G401.6 (cell line): ENCODE measurements around the gene MPPED1.

Experiments used
- FAIRE-seq: peaks from 2 replicates; lab custom pipeline; 2012; peaks lifted over from hg19 to GRCh38; lab: Jason Lieb, UNC

The MPPED1 gene

GRCh38 chr22:43501878-43502277, 90.1 kb downstream of the MPPED1 start:
- no peak for FAIRE-seq

- FAIRE-seq = no peak
Observed at GRCh38 chr22:43502306-43502874, 90.6 kb downstream of the MPPED1 start.

DNA sequence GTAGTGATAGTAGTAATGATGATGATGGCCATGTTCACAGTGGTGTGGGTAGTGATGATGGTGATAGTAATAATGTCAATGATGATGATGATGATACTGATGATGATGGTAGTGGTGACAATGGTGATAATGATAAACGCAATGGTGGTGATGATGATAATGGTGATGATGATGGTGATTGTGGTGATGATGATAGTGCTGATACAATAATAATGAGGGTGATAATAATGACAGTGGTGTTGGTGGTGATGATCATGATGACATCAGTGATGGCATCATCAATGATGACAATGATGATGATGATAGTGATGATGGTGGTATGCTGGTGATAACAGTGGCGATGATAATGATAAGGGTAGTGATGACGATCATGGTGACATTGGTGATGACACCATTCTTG, 92.3 kb downstream of the MPPED1 start:
- FAIRE-seq = no peak

DNA sequence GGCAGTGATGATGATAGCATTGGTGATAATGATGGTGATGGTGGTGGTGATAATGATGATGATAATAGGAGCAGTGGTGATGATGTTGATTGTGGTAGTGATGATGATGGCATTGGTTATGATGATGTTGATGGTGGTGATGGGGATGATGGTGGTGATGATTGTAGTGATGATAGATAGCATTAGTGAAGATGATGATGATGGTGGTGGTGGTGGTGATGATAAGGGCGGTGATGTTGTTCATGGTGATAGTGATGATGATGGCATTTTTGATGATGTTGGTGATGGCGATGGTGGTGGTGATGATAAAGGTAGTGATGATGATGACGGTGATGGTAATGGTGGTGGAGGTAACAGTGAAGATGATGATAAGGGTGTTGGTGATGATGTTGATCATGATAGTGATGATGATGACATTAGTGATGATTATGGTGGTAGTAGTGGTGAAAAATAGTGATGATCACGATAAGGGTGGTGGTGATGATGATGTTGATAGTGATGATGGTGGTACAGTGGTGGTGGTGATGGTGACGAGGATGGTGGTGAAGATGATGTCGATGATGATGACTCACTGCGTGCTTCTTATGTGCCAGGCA, 93.0 kb downstream of the MPPED1 start:
- no peak for FAIRE-seq

DNA sequence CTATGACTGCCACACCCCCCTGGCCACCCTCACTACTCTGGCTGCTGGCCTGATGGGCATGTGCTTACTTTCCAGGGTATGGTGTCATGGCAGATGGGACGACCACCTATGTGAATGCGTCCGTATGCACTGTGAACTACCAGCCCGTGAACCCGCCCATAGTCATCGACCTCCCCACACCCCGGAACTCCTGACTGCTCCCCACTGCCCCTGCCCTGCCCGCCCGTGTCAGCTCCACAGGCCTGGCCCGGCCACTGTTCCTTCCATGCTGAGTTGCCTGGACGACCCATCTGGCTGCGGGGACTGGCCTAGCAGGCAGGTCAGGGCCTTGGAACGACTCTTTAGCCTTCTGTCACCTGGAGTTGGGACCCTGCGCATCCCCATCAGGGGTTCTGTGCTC, 93.6 kb downstream of the MPPED1 start:
- FAIRE-seq = no peak

DNA sequence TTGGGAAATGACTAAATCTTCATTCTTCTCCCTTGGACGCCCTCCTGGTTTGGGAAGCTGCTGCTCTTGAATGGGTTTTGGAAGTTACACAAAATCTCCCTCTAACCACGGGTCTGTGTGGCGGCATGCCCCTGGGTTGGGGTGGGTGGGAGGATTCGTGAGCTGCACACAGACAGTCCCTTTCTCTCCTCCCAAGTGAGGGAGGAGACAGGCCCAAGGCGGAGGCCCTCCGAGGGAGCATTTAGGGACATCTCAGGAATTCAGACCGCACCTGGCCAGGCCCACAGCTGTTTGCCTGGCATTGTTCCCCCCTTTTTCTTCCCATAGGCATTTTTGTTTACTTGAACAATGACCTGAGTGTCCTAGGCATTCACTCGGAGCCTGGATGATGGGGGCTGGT, 94.1 kb downstream of the MPPED1 start:
- no peak for FAIRE-seq

GRCh38 chr22:43506487-43506886, 94.7 kb downstream of the MPPED1 start:
- FAIRE-seq = no peak

DNA sequence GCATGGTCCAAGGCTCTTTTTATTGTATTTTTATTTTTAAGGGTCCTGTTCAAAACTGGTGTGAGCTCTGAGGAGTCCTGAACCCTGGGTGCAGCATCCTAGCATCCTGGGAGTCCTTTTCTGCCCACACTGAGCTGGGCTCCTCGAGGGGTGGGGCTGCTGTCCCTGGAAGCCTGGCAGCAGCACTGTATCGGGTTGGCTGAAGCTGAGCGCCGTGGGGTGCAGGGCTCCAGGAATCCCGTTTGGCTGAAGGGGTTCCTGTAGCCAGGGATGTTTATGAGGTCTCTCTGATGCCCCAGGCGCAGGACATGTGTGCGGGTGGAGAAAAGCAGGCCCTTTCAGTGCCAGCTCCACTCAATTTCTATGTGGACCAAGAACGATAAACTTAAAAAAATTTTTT, 95.4 kb downstream of the MPPED1 start:
- no peak for FAIRE-seq

DNA sequence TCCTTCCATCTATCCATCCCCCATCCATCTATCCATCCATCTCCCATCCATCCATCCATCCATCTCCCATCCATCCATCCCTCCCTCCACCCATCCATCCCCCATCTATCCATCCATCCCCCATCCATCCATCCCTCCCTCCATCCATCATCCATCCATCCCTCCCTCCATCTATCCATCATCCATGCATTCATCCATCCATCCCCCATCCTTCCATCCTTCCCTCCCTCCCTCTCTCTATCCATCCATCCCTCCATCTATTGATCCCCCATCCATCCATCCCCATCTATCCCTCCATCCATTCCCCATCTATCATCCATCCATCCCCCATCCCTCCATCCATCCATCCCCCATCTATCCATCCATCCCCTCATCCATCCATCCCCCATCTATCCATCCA, 96.7 kb downstream of the MPPED1 start:
- no peak for FAIRE-seq

GRCh38 chr22:43509337-43509736, 97.5 kb downstream of the MPPED1 start:
- FAIRE-seq = no peak

GRCh38 chr22:43510281-43511070, 98.7 kb downstream of the MPPED1 start:
- no peak for FAIRE-seq

DNA sequence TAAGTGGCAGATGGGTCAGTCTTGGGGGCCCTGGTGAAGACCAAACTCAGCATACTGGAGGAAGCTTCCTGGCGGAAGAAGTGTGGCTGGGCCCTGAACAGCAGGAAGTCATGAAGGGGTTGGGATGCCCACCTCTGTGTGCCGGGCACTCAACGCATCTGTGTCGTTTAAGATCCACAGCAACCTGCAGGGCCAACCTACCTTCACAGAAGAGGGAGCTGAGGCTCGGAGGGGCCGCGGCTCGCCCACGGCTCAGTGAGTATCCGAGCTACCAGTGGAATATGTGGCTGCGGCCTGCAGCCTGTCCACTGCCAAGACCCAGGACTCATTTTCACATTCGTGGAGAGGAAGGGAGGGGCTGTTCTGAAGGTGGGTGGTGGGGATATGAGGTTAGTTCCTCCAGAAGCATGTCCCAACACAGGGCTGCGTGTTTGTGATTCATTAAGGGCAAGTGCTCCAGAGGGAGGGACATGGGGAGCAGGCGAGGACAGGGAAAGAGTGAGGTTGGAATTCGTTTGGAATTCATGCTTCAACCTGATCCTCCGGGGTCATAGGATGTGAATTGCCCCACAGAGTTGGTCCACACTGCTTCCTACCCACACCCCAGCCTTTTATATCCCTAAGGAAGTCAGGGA, 99.6 kb downstream of the MPPED1 start:
- FAIRE-seq = no peak

GRCh38 chr22:43512279-43512678, 100.5 kb downstream of the MPPED1 start:
- no peak for FAIRE-seq

GRCh38 chr22:43514476-43515157, 102.8 kb downstream of the MPPED1 start:
- FAIRE-seq = no peak

- no peak for FAIRE-seq
Observed at GRCh38 chr22:43515411-43515810, 103.6 kb downstream of the MPPED1 start.

DNA sequence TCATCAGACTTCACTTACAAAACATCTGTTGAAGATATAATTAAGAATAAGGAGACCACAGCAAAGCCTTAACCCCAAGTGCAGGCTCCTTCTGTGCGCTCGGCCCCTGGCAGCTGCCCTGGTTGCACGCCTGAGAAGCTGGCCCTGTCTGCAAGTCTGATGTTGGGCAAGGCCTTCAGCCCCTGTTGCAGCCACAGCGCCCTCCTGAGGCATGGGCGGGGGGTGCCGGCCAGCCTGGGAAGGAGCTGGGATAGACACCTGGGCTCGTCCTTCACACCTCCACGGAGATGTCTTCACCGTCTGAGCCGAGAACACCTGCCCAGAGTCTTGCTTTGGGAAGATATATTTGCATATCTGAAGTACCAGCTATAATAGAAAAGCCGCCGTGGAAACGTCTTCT, 104.1 kb downstream of the MPPED1 start:
- FAIRE-seq = no peak

GRCh38 chr22:43516386-43516785, 104.6 kb downstream of the MPPED1 start:
- FAIRE-seq = no peak

GRCh38 chr22:43516996-43517635, 105.3 kb downstream of the MPPED1 start:
- no peak for FAIRE-seq

- FAIRE-seq = no peak
Observed at GRCh38 chr22:43520632-43521039, 108.8 kb downstream of the MPPED1 start.

- FAIRE-seq = no peak
Observed at GRCh38 chr22:43521716-43522115, 109.9 kb downstream of the MPPED1 start.

DNA sequence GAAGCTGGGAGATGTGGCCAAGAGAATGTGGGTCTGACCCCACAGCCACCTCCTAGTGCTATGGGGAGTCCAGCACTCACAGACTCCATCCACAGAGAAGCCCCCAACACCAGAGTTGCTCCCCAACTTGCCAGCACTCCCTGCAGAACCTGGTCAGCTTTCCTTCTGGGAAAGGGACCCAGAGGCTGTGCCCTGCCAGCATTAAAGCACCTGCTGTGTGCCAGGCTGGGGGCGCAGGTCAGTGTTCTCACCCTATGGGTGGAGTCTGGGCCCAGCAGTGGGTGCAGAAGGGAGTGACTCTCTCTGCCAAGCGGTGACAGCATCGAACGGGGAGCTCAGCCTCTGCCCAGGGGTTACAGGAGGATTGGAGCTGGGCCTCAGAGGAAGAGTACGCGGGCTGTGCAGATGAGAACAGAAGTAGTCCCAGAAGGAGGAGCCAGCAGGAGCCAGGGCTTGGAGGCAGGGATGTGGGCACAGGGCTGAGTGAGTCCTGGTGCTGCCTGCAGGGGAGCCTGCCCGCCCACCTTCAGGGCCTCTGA, 114.4 kb downstream of the MPPED1 start:
- no peak for FAIRE-seq

- no peak for FAIRE-seq
Observed at GRCh38 chr22:43526946-43527345, 115.1 kb downstream of the MPPED1 start.
